ENCODE data around the gene ECHDC3.

ECHDC3 gene

GRCh38 chr10:11787374-11787773 lies 45.2 kb downstream of the ECHDC3 start:
- DNase-seq: no peak

- DNase-seq: no peak
Observed at GRCh38 chr10:11787846-11788245, 45.7 kb downstream of the ECHDC3 start.

- DNase-seq: no peak
Observed at GRCh38 chr10:11789306-11789705, 47.1 kb downstream of the ECHDC3 start.

- DNase-seq: no peak
Observed at GRCh38 chr10:11789956-11790355, 47.8 kb downstream of the ECHDC3 start.

GRCh38 chr10:11793762-11794479 lies 51.7 kb downstream of the ECHDC3 start:
- DNase-seq: no peak

DNA sequence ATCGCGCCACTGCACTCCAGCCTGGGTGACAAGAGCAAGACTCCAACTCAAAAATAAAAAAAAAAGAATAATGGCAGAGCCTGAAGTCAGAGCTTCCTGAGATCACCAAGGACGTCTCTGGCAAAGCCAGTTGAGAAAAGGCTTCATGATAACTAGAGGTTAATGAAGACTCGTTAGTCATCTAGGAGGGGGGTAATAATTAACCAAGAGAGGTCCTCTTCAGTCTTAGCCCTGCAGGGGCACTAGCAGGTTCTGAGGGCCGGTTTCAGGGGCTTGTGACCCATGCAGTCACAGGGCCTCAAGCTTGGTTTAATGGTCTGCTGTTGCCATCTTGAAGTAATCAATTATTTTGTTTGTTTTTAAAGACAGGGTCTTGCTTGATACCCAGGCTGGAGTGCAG lies 52.4 kb downstream of the ECHDC3 start:
- DNase-seq: no peak

DNA sequence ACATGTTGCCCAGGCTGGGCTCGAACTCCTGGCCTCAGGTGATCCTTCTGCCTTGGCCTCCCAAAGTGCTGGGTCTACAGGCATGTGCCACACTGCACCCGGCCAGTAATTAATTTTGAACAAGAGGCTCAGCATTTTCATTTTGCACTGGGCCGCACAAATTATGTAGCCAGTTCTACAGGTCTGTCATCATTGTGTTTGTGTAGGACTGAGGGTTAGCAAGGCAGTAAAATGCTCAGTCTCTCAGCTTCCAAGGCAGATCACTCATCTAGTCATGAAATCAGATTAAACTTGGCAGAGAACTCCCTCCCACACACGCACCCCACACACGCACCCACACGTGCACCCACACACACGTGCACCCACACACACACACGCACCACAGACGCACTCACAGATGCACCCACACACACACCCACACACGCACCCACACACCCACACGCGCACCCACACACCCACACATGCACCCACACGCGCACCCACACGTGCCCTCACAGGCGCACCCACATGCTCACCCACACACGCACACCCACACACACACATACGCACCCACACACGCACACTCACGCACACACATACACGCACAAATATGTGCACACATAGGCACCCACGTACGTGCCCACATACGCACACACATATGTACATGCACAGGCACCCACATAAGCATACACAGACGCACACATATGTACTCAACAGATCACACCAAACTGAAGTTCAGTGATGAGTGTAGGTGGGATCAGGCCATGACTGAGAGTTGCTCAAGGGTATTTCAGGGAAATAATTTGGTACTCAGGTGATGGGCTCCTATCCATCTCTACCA lies 53.1 kb downstream of the ECHDC3 start:
- no peak for DNase-seq

DNA sequence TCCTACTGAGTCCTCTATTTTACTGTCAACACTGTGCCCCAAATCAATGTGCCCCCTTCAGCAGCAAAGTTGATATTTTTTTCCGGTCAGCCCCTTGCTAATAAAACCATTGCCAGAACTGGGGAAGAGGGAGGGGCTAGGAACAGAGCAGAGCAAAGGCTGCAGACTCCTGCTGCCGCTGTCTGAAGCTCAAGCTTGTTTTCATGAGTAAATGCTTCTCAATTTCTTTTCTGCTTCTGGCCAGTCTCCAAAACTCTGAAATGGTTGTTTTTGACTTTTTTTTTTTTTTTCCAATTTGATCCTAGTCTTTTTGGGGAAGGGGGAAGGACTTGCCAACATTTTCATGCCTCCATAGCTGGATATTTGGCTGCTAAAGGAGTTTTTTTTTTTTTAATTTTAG lies 54.3 kb downstream of the ECHDC3 start:
- no peak for DNase-seq

- DNase-seq: no peak
Observed at GRCh38 chr10:11797281-11797680, 55.1 kb downstream of the ECHDC3 start.

DNA sequence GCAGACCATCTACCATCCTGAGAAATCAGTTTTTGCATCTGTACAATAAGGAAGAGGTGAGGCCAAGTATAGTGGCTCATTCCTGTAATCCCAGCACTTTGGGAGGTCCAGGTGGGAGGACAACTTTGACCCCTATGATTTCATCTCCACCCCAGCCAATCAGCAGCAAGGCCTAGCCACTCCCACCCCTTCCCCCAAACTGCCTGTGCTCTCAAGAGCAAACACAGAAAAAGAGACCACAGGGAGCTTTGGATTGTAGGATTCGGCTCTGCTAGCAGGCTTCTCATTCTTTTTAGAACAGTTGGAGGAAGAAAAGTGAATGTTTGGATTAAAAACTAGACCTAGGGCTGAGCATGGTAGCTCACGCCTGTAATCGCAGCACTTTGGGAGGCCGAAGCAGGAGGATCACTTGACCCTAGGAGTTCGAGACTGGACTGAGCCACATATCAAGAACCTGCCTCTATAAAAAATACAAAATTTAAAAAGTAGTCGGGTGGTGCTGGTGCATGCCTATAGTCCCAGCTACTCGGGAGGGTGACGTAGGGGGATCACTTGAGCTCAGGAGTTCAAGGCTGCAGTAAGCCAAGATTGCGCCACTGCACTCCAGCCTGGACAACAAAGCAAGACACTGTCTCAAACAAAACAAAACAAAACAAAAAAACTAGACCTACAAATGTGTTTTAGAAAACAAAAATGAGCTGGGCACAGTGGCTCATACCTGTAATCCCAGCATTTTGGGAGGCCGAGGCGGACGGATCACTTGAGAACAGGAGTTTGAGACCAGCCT lies 55.9 kb downstream of the ECHDC3 start:
- DNase-seq: no peak

DNA sequence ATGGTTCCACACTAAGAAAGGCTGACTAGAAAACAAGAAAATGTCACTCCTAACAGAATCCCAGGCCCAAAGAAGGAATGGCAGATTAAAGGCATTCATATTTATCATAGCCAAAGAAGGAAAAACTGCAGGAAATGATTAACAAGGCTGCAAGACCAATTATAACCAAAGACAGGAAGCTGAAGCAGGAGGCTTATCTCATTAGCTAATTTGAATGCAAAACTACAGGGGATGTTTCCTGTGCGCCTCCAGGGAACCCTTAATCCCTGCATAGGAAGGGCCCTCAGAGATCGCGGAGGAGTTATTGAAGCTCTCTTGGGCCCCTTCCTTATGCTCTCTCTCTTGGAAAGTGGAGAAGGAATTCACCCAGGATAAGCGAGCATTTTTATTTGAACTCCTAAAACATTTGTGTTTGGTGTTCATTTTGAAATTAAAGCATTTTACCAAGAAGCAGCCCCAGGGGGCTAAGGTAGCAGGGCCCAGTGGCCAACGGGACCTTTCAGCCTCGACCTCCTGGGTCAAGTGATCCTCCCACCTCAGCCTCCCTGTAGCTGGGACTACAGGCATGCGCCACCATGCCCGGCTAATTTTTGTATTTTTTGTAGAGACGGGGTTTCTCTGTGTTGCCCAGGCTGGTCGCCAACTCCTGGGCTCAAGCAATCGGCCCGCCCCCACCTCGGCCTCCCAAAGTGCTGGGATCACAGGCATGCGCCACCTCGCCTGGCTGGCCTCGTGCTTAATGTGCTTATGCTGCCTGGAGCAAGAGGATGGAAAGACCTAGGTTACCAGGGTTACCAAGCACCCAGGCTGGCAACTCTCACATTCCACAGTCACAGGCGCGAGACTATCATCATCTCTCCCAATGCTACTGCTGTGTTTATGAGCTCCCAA lies 56.9 kb downstream of the ECHDC3 start:
- DNase-seq: no peak

DNA sequence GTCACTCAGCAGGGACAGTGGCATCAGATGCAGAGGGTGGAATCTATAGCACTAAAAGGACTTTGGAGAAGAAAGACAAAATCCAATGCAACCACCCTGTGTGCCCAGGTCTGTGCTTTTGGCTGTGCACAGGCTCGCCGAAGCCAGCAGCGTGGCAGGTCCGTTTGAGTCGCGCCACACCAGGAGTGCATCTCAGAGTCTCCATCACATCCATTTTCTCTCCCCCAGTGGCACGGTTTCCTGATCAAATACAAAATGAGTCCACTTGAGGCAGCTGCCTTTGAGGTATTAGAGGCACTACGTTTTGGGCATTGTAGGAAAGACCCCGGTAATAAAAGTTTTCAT lies 57.5 kb downstream of the ECHDC3 start:
- no peak for DNase-seq

DNA sequence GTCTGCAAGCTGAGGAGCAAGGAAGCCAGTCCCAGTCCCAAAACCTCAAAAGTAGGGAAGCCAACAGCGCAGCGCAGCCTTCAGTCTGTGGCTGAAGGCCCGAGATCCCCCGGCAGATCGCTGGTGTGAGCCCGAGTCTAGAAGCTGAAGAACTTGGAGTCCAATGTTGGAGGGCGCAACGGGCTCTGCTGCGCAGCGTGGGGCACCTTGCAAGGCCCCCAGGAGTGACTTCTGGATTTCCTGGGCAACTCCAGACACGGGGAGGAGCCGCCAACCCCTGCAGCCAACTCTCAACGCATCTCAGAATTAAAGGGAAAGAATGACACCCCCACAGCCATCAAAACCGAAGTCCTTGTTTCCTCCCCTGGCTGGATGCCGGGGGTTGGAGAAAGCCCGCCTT lies 62.2 kb downstream of the ECHDC3 start:
- DNase-seq: no peak

DNA sequence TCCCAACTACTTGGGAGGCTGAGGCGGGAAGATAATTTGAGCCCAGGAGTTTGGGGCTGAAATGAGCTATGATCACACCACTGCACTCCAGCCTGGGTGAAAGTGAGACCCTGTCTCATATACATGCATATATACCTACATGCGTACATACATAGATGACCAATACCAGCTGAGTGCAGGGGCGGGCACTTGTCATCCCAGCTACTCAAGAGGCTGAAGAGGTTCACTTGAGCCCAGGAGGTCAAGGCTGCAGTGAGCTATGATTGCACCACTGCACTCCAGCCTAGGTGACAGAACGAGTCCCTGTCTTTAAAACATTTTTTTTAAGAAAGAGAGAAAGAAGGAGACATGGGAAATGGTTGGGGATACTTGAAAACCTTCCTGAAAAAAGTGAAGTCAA lies 63.6 kb downstream of the ECHDC3 start:
- DNase-seq: no peak

DNA sequence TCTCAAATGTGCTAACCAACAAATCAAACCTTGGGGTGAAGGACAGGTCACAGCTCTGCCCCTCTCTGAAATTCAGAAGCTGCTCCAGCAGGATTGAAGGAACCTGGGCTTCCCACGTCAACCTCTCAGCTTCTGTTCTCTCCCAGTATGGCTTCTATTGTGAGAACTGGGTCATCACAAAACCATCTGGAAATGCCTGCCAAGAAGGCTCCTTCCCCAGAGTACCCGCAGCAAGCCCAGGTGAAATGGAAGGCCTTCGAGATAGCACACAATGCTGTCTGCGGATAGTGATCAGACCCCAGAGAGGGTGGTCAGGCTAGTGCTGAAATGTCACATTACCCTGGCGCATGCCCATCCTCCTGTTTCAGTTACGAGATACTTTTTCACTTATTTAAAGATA lies 64.5 kb downstream of the ECHDC3 start:
- no peak for DNase-seq

GRCh38 chr10:11808808-11809207 lies 66.6 kb downstream of the ECHDC3 start:
- no peak for DNase-seq

GRCh38 chr10:11810313-11810766 lies 68.2 kb downstream of the ECHDC3 start:
- no peak for DNase-seq

GRCh38 chr10:11810973-11811372 lies 68.8 kb downstream of the ECHDC3 start:
- no peak for DNase-seq

GRCh38 chr10:11813177-11813576 lies 71.0 kb downstream of the ECHDC3 start:
- no peak for DNase-seq
